HG03139 (cell line): ENCODE data around the gene CHRNG.

Source experiments
- ATAC-seq: cut with Tn5 transposase; IDR thresholded peaks from one replicate; pipeline ENCODE4 v1.9.1; 2021; ENCODE audit not compliant: unreplicated experiment

The CHRNG gene

DNA sequence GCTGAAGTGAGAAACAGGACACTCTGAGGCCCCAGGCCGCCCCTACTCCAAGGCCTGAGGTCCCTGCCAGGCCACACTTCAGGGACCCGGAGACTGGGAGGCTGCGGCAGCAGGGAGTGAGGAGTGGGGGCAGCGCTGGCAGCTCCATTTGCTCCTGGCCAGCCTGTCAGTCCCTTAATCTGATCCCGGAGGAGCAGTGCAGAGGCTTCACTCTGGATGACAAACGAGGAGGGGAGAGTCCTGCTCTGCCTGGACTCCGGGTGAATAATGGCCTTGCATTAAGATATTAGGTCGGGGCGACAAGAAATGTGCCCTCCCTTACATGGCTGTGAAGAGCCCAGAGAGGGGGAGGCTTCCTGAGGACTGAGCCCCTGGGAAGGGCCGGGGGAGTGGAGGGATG, 33.6 kb upstream of the CHRNG start:
- ATAC-seq = no peak

DNA sequence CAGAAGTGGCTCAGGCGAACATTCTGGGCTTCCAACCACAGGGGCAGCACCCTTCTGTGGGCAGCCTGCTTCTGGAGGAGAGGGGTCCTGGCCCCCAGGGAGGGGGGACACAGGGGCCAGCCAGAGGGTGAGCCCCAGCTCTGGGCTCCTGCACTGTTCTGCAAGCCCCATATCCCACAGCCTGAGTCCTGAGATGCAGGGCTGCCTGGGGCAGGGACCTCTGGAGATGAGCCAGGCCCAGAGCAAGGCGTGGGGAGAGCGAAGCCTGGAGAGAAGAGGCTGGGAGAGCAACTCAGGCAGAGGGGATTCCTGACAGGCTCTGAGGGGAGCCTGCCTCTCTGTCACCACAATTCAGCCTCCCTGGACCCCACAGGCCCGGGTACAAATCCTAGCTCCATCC, 32.8 kb upstream of the CHRNG start:
- no peak for ATAC-seq

DNA sequence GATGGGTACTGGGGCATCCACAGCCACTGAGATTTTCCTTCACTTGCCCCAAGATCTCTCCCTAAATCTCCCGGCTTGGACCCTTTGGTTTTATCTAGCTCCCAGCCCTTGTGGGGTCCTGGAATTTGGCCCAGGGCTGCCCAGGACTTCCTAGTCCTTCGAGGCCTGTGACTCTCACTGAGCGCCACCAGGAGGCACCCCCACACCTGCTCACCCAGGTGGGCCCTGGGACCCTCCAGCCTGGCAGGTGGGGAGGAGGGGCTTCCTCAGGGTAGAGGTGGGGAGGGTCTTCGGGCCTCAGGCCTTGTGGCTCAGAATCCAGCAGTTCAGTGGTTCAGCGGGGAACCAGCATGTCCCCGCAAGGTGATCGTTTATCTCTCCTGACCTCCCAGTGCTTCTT, 31.2 kb upstream of the CHRNG start:
- no peak for ATAC-seq

DNA sequence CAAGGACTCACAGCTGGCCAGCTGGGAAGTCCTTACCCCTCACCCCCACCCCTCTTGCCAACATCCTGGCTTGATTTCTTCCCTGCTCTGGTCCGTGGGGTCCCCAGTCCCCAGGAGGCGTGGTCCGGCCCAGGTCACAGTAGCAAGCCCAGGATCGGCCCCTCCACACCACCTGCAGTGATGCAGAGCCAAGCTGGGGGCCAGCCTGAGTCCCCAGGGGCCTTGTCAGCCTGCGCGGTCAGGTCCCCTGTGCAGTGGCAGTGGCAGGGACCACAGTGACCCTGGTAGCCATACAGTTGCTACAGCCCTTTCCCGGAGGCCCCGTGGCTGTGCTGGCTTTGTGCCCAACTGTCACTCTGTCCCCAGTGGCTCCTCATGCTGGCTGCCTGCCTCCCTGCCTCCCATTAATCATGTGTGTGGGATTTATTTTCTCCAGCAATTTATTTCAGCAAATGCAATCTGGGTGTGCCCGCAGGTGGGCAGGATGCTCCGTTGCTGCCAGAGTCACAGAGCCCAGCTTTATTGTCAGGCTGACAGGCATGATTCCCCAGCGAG, 28.1 kb upstream of the CHRNG start:
- no peak for ATAC-seq

DNA sequence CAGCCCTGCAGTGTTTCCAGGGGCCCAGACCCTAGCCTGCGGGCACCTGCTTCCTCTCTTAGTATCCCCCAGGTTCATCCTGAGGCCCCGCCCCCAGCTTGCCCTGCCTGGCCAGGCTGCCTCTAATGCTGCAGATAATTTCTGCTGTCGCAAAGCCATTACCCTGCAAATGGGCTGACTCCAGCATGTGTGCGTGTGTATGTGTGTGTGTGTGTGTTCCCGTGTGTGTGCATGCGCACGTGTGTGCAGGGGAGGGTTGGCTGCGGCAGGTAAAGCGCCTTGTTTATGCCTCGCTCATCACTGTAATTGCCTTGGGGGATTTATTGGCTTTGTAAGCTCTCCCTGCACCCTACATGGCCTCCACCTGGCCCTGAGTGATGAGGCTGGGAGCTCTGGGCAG, 26.9 kb upstream of the CHRNG start:
- ATAC-seq = no peak

DNA sequence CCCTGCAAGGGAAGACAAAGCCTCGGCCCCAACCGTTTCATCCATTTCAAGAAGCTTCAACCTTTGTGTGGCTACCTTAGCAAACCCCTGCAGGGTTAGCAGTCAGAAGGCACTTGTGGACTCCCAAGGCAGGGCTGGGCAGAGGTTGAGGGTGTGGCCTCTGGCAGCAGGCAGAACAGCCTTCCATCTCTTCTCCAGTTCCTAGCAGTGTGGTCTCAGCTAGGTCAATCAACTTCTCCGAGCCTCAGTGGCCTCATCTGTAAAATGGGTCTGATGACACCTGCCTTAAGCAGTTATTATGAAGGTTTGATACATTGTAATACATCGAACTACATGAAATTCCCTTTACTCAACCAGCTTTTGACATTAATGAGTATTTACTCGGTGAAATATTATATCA, 26.1 kb upstream of the CHRNG start:
- no peak for ATAC-seq

DNA sequence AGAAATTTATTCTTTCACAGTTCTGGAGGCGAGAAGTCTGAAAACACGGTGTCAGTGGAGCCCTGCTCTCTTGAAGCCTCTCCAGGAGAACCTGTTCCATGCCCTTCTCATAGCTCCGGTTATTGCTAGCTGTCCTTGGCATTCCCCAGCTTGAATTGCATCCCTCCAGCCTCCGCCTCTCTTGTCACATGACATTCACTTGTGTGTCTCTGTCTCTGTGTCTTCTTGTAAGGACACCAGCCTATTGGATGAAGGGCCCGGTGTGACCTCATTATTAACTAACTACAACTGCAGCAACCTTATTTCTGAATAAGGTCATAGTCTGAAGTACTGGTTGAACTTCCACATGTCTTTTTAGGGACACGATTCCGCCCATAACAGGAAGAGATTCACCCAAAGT, 23.9 kb upstream of the CHRNG start:
- no peak for ATAC-seq

DNA sequence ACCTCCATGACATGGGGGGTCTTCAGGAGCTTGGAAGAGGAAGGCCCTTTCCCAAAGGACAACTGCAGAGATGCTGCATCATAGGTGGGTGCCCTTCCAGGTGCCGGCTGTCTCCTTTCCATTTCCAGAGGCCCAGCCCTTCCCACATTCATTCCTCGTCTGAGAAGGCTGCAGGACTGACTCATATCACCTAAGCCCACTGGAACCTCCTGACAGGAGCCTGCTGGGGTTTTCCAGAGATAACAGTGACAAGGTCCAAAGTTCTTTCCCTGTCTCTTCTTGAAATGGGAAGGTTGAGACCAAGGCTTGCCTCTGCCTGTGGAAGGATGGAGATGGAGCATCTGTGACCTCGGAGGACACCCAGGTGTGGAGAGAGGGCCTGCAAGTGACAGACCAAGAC, 22.9 kb upstream of the CHRNG start:
- ATAC-seq = no peak

DNA sequence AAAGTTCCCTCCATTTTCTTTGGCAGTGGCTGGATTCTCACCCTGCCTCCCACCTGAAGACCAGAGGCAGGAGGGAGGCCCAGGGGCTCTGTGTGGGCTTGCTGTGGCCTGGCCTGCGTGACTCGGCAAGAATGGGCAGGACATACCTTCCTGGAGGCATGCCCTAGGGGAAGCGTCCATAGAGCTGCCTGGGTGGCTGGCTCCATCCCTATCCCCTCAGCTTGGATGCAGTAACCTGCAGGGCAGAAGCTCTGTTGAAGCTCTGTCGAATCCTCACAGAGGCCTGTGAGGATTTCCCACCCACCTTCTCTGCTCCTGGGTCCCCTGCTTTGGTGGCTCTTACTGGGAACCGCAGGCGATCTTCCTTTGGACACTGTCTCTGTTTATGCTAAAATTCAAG, 20.6 kb upstream of the CHRNG start:
- ATAC-seq = no peak

DNA sequence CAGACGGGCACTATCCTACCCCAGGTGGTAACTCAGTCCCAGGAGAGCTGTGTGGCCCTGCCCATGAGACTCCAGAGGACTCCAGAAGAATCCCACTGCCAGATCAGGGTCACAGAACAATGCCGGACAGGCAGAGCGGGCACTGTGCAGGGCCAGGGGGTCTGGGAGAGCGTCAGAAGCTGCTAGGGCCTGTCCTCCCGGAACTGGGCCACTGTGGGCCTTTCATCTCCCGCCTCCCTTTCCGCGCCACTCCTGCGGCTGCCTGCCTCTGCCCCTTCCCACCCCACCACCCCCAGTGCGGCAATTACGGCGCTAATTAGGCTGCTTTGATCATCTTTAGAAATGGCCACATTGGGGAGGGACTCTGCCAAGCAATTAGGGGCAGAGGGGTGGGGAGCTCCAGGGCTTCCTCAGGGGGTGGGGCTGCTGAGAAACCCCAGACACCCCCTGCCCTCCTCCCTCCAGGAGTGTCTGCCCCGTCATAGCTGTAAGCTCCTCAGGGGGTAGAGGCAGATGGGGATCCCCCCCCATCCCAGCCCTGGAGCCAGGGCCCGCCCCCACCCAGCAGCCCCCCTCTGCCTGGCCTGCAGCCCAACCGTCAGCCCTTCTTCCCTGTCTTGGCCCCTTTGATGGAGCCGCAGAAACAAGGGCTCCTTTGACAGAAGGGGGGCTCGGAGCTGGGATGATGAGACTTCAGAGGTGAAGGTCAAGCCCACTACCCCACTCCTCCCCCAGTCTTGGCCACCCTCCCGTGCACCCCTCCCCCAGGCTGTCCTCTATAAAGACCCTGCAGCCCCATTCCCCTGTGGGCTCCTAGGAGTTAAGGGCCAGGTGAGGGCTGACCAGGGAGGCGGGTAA, 19.7 kb upstream of the CHRNG start, which contains the start of gene PRSS56:
TSS of gene PRSS56 (plus strand) at position 808 of the 858 bp plus-strand sequence. CDS start 211 bp downstream, outside the sequence.
- ATAC-seq = no peak

DNA sequence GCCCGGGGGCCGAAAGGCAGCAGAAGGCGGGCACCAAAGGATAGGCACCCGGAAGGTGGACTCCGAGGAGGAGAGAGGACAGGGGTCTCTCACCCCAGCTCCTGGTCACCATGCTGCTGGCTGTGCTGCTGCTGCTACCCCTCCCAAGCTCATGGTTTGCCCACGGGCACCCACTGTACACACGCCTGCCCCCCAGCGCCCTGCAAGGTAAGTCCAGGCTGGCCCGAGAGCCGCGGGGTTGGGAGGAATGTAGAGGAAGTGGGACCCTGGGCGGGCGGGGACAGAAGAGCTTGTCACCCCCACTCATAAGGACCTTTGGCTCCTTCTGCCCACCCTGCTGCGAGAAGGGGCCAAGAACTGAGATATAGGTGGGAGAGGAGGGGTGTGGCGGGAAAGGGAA, 19.0 kb upstream of the CHRNG start:
- no peak for ATAC-seq

DNA sequence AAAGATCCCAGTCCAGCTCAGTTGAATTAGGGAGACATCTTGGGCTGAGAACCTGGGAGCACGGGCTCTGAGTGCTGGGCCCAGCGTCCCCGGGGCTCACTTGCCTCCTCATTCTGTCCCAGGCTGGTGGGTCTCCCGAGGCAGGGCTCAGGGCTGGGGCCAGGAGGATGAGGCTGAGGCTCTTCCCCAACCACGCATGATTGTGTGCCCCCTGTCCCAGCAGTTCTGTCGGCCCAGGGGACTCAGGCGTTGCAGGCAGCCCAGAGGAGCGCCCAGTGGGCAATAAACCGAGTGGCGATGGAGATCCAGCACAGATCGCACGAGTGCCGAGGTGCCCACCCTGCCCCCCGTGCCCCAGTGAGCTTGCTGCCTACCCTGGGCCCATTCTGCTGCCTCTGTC, 18.4 kb upstream of the CHRNG start:
- ATAC-seq = no peak

DNA sequence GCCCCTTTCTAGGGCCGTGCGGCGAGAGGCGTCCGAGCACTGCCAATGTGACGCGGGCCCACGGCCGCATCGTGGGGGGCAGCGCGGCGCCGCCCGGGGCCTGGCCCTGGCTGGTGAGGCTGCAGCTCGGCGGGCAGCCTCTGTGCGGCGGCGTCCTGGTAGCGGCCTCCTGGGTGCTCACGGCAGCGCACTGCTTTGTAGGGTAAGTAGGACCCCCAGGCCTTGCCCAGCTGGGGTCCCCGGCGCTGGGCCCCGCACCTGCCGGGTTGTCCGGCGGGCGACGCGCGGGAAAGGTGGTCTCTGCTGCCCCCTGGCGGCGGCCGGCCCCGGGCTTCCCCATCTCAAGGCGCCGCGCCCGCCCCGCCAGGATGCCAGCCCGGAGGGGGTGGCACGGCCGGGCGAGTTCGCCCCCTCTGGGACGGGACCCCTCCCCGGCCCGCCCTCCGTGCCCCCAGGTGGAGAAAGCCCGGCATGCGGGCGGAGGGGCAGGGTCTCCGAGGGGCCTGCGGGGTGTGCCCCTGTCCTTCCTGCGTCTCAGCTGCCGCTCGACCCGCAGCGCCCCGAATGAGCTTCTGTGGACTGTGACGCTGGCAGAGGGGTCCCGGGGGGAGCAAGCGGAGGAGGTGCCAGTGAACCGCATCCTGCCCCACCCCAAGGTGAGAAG, 17.4 kb upstream of the CHRNG start:
- no peak for ATAC-seq

DNA sequence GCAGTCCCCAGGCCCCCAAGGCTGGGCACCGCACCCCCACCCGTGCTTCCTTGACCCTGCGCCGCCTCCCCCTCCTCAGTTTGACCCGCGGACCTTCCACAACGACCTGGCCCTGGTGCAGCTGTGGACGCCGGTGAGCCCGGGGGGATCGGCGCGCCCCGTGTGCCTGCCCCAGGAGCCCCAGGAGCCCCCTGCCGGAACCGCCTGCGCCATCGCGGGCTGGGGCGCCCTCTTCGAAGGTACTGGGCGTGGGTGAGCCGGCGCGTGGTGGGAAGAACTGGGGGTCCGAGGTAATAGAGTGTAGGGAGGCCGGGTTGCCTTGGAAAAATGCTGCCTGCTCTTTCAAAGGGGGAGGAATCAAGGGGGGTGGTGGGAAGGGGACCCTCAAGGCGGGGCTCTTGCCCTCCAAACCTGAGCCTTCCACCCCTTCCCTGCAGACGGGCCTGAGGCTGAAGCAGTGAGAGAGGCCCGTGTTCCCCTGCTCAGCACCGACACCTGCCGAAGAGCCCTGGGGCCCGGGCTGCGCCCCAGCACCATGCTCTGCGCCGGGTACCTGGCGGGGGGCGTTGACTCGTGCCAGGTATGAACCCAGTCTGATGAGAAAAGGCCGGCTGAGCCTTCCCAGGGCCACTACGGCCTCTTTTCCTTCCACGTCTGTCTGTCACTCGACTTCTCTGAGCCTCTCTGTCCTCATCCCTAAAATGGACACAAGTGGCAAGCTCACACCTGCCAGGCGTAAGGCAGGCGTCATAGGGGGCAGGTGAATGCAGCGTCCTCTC, 16.7 kb upstream of the CHRNG start:
- no peak for ATAC-seq

DNA sequence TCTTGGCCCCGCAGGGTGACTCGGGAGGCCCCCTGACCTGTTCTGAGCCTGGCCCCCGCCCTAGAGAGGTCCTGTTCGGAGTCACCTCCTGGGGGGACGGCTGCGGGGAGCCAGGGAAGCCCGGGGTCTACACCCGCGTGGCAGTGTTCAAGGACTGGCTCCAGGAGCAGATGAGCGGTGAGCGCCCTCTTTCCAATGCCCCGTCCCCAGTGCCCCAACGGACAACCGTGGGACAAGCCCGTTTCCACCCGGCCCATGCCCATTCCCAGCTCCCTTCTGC, 16.1 kb upstream of the CHRNG start:
- no peak for ATAC-seq

DNA sequence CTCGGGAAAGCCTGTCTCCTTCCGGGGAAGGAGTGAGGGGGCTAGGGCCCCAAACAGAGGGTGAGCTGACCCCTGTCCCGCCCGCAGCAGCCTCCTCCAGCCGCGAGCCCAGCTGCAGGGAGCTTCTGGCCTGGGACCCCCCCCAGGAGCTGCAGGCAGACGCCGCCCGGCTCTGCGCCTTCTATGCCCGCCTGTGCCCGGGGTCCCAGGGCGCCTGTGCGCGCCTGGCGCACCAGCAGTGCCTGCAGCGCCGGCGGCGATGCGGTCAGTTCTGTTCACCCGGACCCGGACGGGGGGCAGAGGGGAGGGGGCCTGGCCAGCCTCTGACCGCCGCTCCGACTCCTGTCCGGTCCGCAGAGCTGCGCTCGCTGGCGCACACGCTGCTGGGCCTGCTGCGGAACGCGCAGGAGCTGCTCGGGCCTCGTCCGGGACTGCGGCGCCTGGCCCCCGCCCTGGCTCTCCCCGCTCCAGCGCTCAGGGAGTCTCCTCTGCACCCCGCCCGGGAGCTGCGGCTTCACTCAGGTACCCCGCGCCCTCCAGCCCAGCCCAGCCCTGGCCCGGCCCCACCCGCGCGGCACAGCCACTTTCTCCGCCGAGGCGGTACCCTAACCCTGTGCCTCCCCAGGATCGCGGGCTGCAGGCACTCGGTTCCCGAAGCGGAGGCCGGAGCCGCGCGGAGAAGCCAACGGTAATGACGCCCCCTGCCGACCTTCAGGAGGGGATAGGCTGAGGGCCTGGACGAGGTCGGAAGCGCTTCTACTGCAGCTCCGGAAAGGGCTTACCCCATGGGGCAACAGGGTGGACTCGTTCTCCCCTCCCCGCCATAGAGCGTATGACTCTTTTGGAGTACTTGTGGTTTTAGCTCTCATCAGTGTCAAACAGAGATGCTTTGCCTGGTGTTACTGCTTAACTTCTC, 15.6 kb upstream of the CHRNG start:
- no peak for ATAC-seq

DNA sequence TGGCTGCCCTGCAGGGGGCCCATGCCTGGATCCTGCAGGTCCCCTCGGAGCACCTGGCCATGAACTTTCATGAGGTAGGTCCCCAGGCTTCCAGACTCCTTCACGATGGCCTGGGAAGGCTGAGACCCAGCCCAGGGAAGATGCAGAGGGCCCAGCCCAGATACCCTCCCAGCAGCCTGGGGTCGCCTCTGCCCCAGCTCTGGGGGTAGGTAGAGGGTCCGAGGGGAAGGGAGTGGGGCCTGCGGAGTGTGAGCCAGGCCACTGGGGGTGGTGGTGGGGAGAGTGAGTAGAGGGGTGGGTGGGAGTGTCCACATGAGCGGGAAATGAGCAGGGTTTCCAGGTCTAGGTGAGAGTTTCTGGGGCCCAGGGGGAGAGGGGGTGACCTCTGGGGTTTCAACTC, 14.7 kb upstream of the CHRNG start:
- ATAC-seq = no peak

DNA sequence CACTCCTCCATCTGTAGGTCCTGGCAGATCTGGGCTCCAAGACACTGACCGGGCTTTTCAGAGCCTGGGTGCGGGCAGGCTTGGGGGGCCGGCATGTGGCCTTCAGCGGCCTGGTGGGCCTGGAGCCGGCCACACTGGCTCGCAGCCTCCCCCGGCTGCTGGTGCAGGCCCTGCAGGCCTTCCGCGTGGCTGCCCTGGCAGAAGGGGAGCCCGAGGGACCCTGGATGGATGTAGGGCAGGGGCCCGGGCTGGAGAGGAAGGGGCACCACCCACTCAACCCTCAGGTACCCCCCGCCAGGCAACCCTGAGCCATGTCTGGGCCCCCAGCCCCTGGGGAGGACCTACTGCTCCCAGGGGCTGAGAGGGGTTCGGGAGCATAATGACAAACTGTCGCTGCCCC, 14.3 kb upstream of the CHRNG start:
- no peak for ATAC-seq

DNA sequence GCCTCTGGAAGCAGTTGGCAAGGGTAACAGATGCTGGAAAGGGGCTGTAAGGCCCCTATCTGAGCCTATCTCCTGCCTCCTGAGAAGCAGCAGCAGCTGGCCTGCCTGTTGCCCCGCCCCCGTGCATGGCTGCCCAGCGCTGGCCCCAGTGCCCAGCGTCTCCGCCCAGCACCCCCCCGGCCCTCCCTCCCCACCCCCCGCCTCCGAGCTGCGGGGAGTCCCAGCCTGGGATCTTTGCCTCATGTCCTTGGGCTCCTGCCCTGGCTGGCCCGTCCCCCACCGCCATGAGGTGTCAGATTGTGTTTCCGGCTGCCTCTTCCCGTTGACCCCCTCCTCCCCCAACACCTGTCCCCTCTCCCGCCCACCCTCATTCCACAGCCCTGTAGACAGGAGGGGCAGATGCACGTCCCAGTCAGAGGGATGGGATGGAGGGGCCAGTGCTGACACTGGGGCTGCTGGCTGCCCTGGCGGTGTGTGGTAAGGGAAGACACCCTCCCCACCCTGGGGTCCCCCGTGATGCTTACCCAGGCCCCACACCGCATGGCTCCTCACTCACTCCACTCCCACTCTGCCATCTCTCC, 13.6 kb upstream of the CHRNG start, which contains the start of gene CHRND:
TSS of gene CHRND (plus strand) at position 370 of the 581 bp plus-strand sequence. CDS start at position 426, 56 bp downstream.
- no peak for ATAC-seq

DNA sequence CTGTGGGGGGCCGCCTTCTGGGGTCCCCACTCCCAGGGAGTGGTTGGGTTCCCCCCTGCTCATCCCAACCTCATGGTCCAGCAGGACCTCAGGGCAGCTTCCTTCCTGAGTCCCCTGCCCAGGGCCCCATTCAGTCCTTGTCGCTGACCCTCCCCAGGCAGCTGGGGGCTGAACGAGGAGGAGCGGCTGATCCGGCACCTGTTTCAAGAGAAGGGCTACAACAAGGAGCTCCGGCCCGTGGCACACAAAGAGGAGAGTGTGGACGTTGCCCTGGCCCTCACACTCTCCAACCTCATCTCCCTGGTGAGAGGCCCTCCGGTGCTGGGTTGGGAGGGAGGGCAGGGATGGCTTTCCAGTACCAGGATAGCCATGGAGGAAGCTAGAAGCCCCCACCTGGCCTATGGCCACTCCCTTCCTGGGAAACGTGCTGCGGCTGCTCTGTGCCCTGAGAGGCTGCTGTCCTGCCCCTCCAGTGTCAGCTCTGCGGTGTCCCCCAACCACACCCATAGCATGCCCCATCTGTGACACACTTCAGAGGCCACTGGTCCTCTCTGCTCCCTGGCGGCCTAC, 13.0 kb upstream of the CHRNG start:
- no peak for ATAC-seq
